IMR-90 (cell line): ENCODE data around the gene TSR2. TPM values are rescaled to one million over a fixed set of nuclear protein-coding genes. Genes with fewer than 3 reads are reported as not detected.
A peak's percentile ranks its signal among the peaks of the same experiment; 100 is the strongest.
"Not testable (repeated sequence)": the region's sequence is repeated elsewhere in the genome, so short reads cannot be mapped to it uniquely, and the experiment has no call there.

Experiments used
- ATAC-seq: fragments of 200-7000 bp; cut with Tn5 transposase; 2 replicates; pipeline ENCODE4 v1.9.1; 2020; ENCODE audit warnings: low read depth, mild to moderate bottlenecking, moderate library complexity
- BruUV-seq: library from RNA; stranded (reverse); fragments of 400-500 nt; replicated peaks from 2 replicates; lab custom pipeline; 2021; lab: Mats Ljungman, UMichigan
- CTCF ChIA-PET: fragments of 300-600 bp; formaldehyde crosslinking; extraction: SDS; loops from one replicate; lab custom pipeline; 2021; ENCODE audit warnings: antibody characterized with exemption; lab: Yijun Ruan, JAX
- POLR2A ChIA-PET: fragments of 300-600 bp; sonication (Branson Sonifier 250); formaldehyde crosslinking; loops from one replicate; lab custom pipeline; 2022; ENCODE audit warnings: antibody characterized with exemption; ENCODE audit not compliant: unreplicated experiment; lab: Charles Lee
- DNase-seq: peaks from one replicate; pipeline ENCODE4 v3.0.0; 2013
- H2AFZ ChIP-seq: replicated peaks from 2 replicates; pipeline ENCODE3; 2013; ENCODE audit warnings: low read length, mild to moderate bottlenecking; ENCODE audit not compliant: poor library complexity
- H2AK5ac ChIP-seq: 2 replicates; pipeline ENCODE4 v1.6.1; 2013; ENCODE audit warnings: low read depth, low read length, inconsistent platforms
- H2AK9ac ChIP-seq: replicated peaks from 2 replicates; pipeline ENCODE3; 2013; ENCODE audit warnings: mild to moderate bottlenecking, low read depth, low read length, moderate library complexity; ENCODE audit not compliant: poor library complexity
- H2BK120ac ChIP-seq: 2 replicates; pipeline ENCODE4 v1.6.1; 2013; ENCODE audit warnings: low read depth, low read length, inconsistent platforms
- H2BK15ac ChIP-seq: 3 replicates; pipeline ENCODE4 v1.6.1; 2013; ENCODE audit warnings: low read depth, low read length, inconsistent platforms
- H2BK20ac ChIP-seq: 2 replicates; pipeline ENCODE4 v1.6.1; 2013; ENCODE audit warnings: low read depth, mild to moderate bottlenecking, inconsistent platforms, low read length, moderate library complexity
- H2BK5ac ChIP-seq: 2 replicates; pipeline ENCODE4 v1.6.1; 2013; ENCODE audit warnings: mild to moderate bottlenecking, low read depth, low read length, inconsistent platforms; ENCODE audit not compliant: poor library complexity, severe bottlenecking
- H3K14ac ChIP-seq: replicated peaks from 2 replicates; pipeline ENCODE4 v1.6.1; 2013; ENCODE audit warnings: low read depth, low read length, inconsistent platforms
- H3K18ac ChIP-seq: 2 replicates; pipeline ENCODE4 v1.6.1; 2013; ENCODE audit warnings: low read depth, low read length, control low read depth
- H3K23ac ChIP-seq: 2 replicates; pipeline ENCODE4 v1.6.1; 2013; ENCODE audit warnings: low read depth, low read length, inconsistent platforms
- H3K27ac ChIP-seq: 2 replicates; pipeline ENCODE4 v1.5.1; 2013; ENCODE audit warnings: mild to moderate bottlenecking, control low read depth, low read length; ENCODE audit not compliant: insufficient read depth
- H3K27me3 ChIP-seq: 2 replicates; pipeline ENCODE4 v1.6.1; 2013; ENCODE audit warnings: low read length; ENCODE audit not compliant: control insufficient read depth, insufficient read depth
- H3K36me3 ChIP-seq: 2 replicates; pipeline ENCODE4 v1.6.1; 2013; ENCODE audit warnings: low read length, mixed read lengths; ENCODE audit not compliant: control insufficient read depth, insufficient read depth
- H3K4ac ChIP-seq: 2 replicates; pipeline ENCODE4 v1.6.1; 2013; ENCODE audit warnings: low read depth, low read length, inconsistent platforms
- H3K4me1 ChIP-seq: 2 replicates; pipeline ENCODE4 v1.6.1; 2013; ENCODE audit warnings: low read length, mixed read lengths; ENCODE audit not compliant: control insufficient read depth, insufficient read depth
- H3K4me2 ChIP-seq: 2 replicates; pipeline ENCODE4 v1.6.1; 2013; ENCODE audit warnings: low read depth, mild to moderate bottlenecking, control low read depth, low read length, moderate library complexity
- H3K4me3 ChIP-seq: 2 replicates; pipeline ENCODE4 v1.5.1; 2013; ENCODE audit warnings: low read depth, mild to moderate bottlenecking, control low read depth, low read length, moderate library complexity; ENCODE audit not compliant: insufficient read depth
- H3K56ac ChIP-seq: 2 replicates; pipeline ENCODE4 v1.6.1; 2013; ENCODE audit warnings: low read length, inconsistent platforms; ENCODE audit not compliant: insufficient read depth; ENCODE audit errors: extremely low read depth
- H3K79me1 ChIP-seq, 2 experiments: 2 replicates each; pipeline ENCODE4 v1.6.1; 2013; ENCODE audit warnings: low read length in 2 of 2, inconsistent platforms in 1 of 2, low read depth in 1 of 2
- H3K9ac ChIP-seq: 2 replicates; pipeline ENCODE4 v1.6.1; 2013; ENCODE audit warnings: low read depth, low read length, control low read depth
- H3K9me1 ChIP-seq: 2 replicates; pipeline ENCODE4 v1.6.1; 2013; ENCODE audit warnings: low read length, inconsistent platforms; ENCODE audit not compliant: insufficient read depth
- H3K9me3 ChIP-seq: 2 replicates; pipeline ENCODE4 v1.6.1; 2013; ENCODE audit warnings: low read length; ENCODE audit not compliant: control insufficient read depth, insufficient read depth
- H4K20me1 ChIP-seq: 2 replicates; pipeline ENCODE4 v1.6.1; 2013; ENCODE audit warnings: low read length, inconsistent platforms; ENCODE audit not compliant: insufficient read depth
- H4K5ac ChIP-seq: 2 replicates; pipeline ENCODE4 v1.6.1; 2013; ENCODE audit warnings: mild to moderate bottlenecking, low read depth, low read length, control low read depth
- H4K8ac ChIP-seq, 2 experiments: 2 replicates each; pipeline ENCODE4 v1.6.1; 2013; ENCODE audit warnings: low read depth in 2 of 2, low read length in 2 of 2, control low read depth in 1 of 2, inconsistent platforms in 1 of 2
- H4K91ac ChIP-seq: 2 replicates; pipeline ENCODE4 v1.6.1; 2013; ENCODE audit warnings: low read depth, low read length, inconsistent platforms; ENCODE audit not compliant: insufficient read depth
- CEBPB ChIP-seq: IDR thresholded peaks from 2 replicates; pipeline ENCODE4 v1.6.1; 2012; ENCODE audit warnings: low read depth, low read length, improper control_type of control experiment
- MAFK ChIP-seq: IDR thresholded peaks from 2 replicates; pipeline ENCODE4 v1.6.1; 2012; ENCODE audit warnings: low read depth, low read length, improper control_type of control experiment
- POLR2A ChIP-seq: IDR thresholded peaks from 2 replicates; pipeline ENCODE4 v1.6.1; 2012; ENCODE audit warnings: mild to moderate bottlenecking, low read depth, low read length
- RCOR1 ChIP-seq: IDR thresholded peaks from 2 replicates; pipeline ENCODE4 v1.6.1; 2012; ENCODE audit warnings: mild to moderate bottlenecking, low read length, improper control_type of control experiment; ENCODE audit not compliant: insufficient replicate concordance
- WGBS, 2 experiments: methylation state at CpG; one replicate each; pipeline versions ENCODE4 v1.1.5 to v1.1.7; 2013; ENCODE audit warnings: missing lambda C conversion rate in 2 of 2; ENCODE audit not compliant: insufficient read length in 1 of 2; ENCODE audit errors: extremely low coverage in 2 of 2; 5-methylcytosine and 5-hydroxymethylcytosine counted together
- dilution Hi-C: fragments of 300-500 bp; cut with HindIII; formaldehyde crosslinking; loops from one replicate; pipeline ENCODE4 v1.14.3; 2018; ENCODE audit warnings: low sequenced_read_pairs; ENCODE audit not compliant: unreplicated experiment
- in situ Hi-C: fragments of 300-500 bp; cut with MboI; formaldehyde crosslinking; loops from 3 replicates; pipeline ENCODE4 v1.14.3; 2019; ENCODE audit warnings: low sequenced_read_pairs, inconsistent platforms, mixed read lengths
- intact Hi-C: fragments of 100-400 bp; cut with micrococcal nuclease; formaldehyde crosslinking; loops from 2 replicates; pipeline ENCODE4 v1.10.0; 2022
- polyA plus RNA-seq, 3 experiments: library from polyadenylated mRNA; depleted of rRNA; stranded (reverse); fragments of >200 nt; gene quantifications; 2 replicates each; pipeline ENCODE4 v1.2.3, GENCODE V29; 2012; ENCODE audit warnings: low replicate concordance in 1 of 3
- total RNA-seq: library from RNA; depleted of rRNA; stranded (reverse); fragments of >200 nt; gene quantifications from 2 replicates; pipeline ENCODE4 v1.2.3, GENCODE V29; 2012

The TSR2 gene
- total and polyA plus RNA-seq, 2 of the 4 experiments (the other 2 are of a cell fraction) = 8.8 to 22.1 TPM

GRCh38 chrX:54484666-54485065 lies 44.5 kb downstream of the TSR2 start:
- POLR2A ChIA-PET = no interaction called here
- H2BK120ac ChIP-seq = no peak overlapping the region
- no peaks in the 10 kb centered on the region for H3K27me3 ChIP-seq
- H3K23ac ChIP-seq = no peak overlapping the region
- H2BK5ac ChIP-seq = no peak overlapping the region
- H2AFZ ChIP-seq = no peak overlapping the region
- H3K36me3 ChIP-seq = no peaks in the 10 kb centered on the region
- no peak overlapping the region for H3K4me3 ChIP-seq
- H3K9me3 ChIP-seq = no peaks in the 10 kb centered on the region
- in situ Hi-C loops = no loop called here
- WGBS, 2 experiments = 29% methylated on average over 1 of the region's 3 CpGs; no CpG with 5 or more reads in 1 of the 2 experiments
- no peak overlapping the region for H3K14ac ChIP-seq
- H3K56ac ChIP-seq = no peak overlapping the region
- no peak overlapping the region for H3K4ac ChIP-seq
- no peak overlapping the region for H3K18ac ChIP-seq
- no peak overlapping the region for H3K27ac ChIP-seq
- peak; percentile 35 for ATAC-seq
- DNase-seq = no peak
- H2BK20ac ChIP-seq = no peak overlapping the region
- dilution Hi-C loops = no loop called here
- H4K91ac ChIP-seq = no peak overlapping the region
- CTCF ChIA-PET = interaction anchor here (0.5 kb wide), 1 partner anchor 109 kb away, joined by 3 read pairs; no protein-coding TSS in a partner anchor
- no peak for TF ChIP-seq POLR2A
- TF ChIP-seq CEBPB = no peak
- no peak for TF ChIP-seq MAFK
- TF ChIP-seq RCOR1 = no peak
- no peak overlapping the region for H2BK15ac ChIP-seq
- H3K4me2 ChIP-seq = no peak overlapping the region
- no peak overlapping the region for H4K5ac ChIP-seq
- H3K79me1 ChIP-seq = peaks cover 11 to 37% of the 10 kb centered on the region in 2 experiments
- BruUV-seq = no TSS peak
- no peaks in the 10 kb centered on the region for H4K20me1 ChIP-seq
- intact Hi-C loops = no loop called here
- no peak overlapping the region for H2AK5ac ChIP-seq
- H4K8ac ChIP-seq = no peak overlapping the region
- H3K9me1 ChIP-seq = peaks cover 13% of the 10 kb centered on the region; the same call in 1 of the 2 replicates
- H3K4me1 ChIP-seq = peaks cover 21% of the 10 kb centered on the region
- H3K9ac ChIP-seq = no peak overlapping the region
- H2AK9ac ChIP-seq = no peak overlapping the region

GRCh38 chrX:54489819-54490218 lies 49.6 kb downstream of the TSR2 start:
- H3K18ac ChIP-seq, H2BK5ac ChIP-seq, H3K36me3 ChIP-seq, CTCF ChIA-PET, H3K4ac ChIP-seq, H3K56ac ChIP-seq, DNase-seq, H4K20me1 ChIP-seq, H3K9me3 ChIP-seq, H2BK15ac ChIP-seq, intact Hi-C loops, H2AFZ ChIP-seq, H3K27me3 ChIP-seq, H2BK120ac ChIP-seq, H3K4me2 ChIP-seq, H3K23ac ChIP-seq, H2BK20ac ChIP-seq, H2AK5ac ChIP-seq, H3K4me3 ChIP-seq, ATAC-seq, POLR2A ChIA-PET, H3K9me1 ChIP-seq, H4K5ac ChIP-seq, H3K27ac ChIP-seq, H2AK9ac ChIP-seq, dilution Hi-C loops, H3K4me1 ChIP-seq, H4K91ac ChIP-seq, in situ Hi-C loops, H3K9ac ChIP-seq, BruUV-seq, H4K8ac ChIP-seq, H3K14ac ChIP-seq: not testable (repeated sequence)
- H3K79me1 ChIP-seq = peaks cover 9 to 34% of the 10 kb centered on the region in 2 experiments
- WGBS, 2 experiments = no CpG with 5 or more reads among the region's 5 CpGs
